Astrocyte of the cerebellum (primary cell): Measurements from ENCODE around the gene SELP.

Experiments used
- DNase-seq: peaks from one replicate; pipeline ENCODE4 v3.0.0-alpha.2; 2011; ENCODE audit warnings: low read depth
- H3K4me3 ChIP-seq: 2 replicates; pipeline ENCODE4 v1.5.1; 2011; ENCODE audit warnings: mild to moderate bottlenecking, low read depth, low read length, moderate library complexity
- in situ Hi-C: cut with HindIII; loops from 2 replicates; pipeline ENCODE4 v1.10.0; 2017; ENCODE audit warnings: low sequenced_read_pairs
- TF ChIP-seq, protein P1 (sequence below): IDR thresholded peaks from 2 replicates; pipeline ENCODE4 v1.5.1; 2012; ENCODE audit warnings: low read length, low read depth, moderate library complexity, mild to moderate bottlenecking; ENCODE audit errors: missing control alignments

SELP gene

DNA sequence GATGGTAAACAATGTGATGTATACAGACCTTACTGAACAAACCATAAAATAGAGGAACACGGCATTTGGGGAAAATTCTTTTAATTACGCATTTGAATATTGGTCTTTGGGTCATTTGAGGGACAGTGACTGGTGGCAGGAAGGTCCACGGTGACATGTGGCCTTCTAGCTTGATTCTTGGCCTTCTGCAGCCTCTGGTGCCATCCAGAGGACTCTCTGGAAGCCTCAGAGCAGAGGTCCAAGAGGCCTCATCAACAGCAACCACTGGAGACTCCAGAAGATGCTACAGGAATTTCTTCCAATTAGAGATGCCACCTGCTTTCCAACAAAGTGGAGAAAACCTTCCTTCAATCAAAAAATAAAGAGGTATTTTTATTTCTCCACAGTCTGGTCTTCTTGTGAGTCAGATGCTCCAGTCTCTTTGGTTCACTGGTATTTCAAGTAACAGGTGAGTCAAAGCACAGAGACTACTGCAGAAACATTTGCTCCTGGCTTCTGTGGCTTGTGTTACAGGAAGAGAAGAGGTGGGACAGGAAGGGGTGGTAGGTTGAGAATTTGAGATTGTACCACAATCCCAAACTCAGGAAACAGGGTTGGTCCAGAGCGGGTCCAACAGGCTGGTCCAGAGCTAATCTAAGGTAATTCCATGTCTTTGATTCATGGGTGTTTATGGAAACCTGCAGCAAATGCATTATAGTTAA lies 41.0 kb downstream of the SELP start:
- no peak for DNase-seq
- H3K4me3 ChIP-seq, result no peak overlapping the region
- in situ Hi-C loops, result no loop called here
- TF ChIP-seq, protein P1, sequence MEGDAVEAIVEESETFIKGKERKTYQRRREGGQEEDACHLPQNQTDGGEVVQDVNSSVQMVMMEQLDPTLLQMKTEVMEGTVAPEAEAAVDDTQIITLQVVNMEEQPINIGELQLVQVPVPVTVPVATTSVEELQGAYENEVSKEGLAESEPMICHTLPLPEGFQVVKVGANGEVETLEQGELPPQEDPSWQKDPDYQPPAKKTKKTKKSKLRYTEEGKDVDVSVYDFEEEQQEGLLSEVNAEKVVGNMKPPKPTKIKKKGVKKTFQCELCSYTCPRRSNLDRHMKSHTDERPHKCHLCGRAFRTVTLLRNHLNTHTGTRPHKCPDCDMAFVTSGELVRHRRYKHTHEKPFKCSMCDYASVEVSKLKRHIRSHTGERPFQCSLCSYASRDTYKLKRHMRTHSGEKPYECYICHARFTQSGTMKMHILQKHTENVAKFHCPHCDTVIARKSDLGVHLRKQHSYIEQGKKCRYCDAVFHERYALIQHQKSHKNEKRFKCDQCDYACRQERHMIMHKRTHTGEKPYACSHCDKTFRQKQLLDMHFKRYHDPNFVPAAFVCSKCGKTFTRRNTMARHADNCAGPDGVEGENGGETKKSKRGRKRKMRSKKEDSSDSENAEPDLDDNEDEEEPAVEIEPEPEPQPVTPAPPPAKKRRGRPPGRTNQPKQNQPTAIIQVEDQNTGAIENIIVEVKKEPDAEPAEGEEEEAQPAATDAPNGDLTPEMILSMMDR, result no peak

DNA sequence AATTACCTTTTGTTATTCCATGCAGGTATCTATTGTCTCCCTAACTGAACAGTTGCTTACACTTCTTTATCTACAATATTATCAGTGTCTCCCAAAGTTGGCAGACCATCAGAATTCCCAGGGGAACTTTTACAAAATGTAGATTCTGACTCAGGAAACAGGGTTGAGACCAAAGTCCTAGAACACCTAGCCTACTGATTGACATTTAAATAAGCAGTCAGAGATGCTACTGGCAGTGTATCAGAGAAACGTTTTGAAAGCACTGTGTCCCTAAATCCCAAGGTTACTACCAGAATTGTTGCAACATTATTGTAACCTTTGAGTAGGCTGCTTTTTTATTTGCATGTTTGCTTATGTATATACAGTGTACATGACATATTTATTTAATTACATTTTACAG lies 41.8 kb downstream of the SELP start:
- in situ Hi-C loops, result no loop called here
- no peak for DNase-seq
- no peak overlapping the region for H3K4me3 ChIP-seq
- TF ChIP-seq, protein P1, result no peak

DNA sequence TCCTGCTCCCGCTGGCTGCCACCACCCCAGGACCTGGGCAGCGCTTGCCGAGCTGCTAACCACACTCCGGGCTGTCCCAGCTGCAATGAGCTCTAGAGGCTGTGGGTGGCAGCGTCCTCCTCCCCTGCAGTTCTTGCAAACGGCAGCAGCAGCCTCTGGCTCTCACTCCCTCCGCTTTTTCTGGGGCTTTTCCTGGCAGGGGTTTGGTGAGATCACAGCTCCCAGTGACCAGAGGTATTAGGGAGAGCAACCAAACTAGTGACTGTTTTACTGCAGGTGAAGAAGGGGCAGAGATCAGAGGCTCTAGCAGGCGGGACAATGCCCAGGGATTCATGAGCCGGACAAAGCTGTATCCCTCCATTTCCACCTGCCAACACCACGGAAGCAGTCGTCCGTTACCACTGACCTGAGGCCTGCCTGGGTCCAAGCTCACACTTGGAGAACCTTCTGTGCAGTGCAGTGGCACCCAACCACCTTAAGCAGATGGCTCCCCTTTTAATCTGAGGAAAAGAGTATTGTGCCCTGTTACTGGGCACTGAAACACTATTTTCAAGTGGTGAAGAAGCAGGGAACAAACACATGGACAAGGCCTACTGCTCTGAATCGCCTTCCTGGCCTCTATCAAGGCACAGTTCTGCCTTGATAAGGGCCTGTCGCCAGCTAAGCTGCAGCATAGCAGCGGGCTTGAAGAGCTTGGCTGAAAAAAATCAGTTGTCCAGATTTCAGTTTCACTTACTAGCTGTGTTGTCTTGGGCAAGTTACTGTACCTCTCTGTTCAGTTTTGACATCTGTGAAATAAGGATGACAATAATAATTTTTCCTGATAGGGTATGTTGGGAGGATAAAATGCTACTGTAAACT lies 43.3 kb downstream of the SELP start, which contains the start of gene F5:
TSS of gene F5 (minus strand) at position 87 of the 861 bp plus-strand sequence. CDS start 95 bp downstream, outside the sequence.
- no peak within 1 kb of the TSS for H3K4me3 ChIP-seq
- TF ChIP-seq, protein P1, result peak; percentile 56
- peak; percentile 13 for DNase-seq
- in situ Hi-C loops, result no loop called here

DNA sequence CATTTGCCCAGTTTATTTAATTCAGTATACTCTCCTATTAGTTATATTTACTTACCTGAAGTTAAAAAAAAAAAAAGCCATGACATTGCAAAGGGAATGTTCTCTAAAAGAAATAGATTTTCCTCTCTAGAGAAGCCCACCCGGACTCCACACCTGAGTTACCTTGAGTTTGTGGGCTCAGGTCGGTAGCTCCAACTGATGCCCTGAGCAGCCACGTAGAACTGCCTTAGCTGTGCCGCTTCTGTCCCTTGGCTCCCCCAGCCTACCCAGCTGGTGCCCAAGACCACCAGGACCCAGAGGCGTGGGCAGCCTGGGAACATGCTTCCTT lies 43.9 kb downstream of the SELP start:
- no peak for DNase-seq
- TF ChIP-seq, protein P1, result no peak
- in situ Hi-C loops, result no loop called here
- no peak overlapping the region for H3K4me3 ChIP-seq

DNA sequence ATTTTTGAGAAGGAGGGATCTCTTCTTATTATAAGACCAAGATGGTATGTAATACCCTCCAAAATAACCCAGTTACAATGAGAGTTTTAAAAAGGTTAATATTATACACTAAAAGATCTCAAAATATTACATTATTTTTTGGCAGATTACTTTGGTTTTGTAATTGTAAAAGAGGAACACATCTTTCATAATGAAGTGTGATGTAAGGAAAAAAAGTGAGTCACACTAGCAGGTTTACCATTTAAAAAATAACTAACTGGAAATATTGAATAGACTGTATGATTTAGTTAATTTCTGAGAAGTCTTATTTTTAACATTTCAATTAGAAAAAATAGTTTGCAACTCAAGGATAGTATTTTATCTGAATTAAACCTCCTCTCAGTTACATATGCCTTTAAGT lies 44.7 kb downstream of the SELP start:
- in situ Hi-C loops, result no loop called here
- no peak overlapping the region for H3K4me3 ChIP-seq
- no peak for DNase-seq
- TF ChIP-seq, protein P1, result no peak

DNA sequence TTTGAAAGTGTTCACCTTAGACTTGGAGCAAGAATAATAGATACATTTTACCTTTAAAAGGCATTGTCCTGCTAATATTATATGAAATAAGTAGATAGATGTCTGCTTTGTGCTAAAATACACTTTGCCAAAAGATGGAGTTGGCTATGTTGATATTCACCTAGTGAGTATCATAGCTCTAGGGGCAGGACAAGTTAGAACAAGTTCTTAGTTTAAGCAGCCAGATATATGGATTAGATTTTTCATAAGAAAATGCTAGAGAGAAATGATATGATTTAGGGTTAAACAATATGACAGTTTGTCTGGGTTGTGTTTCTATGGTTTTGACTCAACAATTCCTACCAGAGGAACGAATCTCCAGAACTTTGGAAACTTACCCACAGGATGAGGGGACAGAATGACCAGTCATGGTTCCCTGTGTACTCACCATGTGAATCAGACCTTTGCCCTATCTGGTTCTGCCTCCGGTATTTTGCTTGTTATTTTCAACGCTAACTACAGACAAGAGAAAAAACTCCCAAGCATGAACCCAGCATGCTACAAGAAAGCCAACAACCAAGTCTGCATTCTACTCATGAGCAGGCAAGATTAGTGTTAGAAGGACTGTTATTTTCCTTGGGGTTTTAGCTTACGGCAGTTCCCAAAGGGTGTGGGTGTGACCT lies 45.3 kb downstream of the SELP start:
- no peak overlapping the region for H3K4me3 ChIP-seq
- no peak for DNase-seq
- in situ Hi-C loops, result no loop called here
- TF ChIP-seq, protein P1, result no peak
